GM18868 (cell line): ENCODE data around the gene CACNG4.
"Not testable (repeated sequence)": the region's sequence is repeated elsewhere in the genome, so short reads cannot be mapped to it uniquely, and the experiment has no call there.

Experiments
- ATAC-seq: cut with Tn5 transposase; IDR thresholded peaks from one replicate; pipeline ENCODE4 v1.9.1; 2021; ENCODE audit warnings: mild to moderate bottlenecking, moderate library complexity; ENCODE audit not compliant: unreplicated experiment

The CACNG4 gene

GRCh38 chr17:67040652-67041051, 76.1 kb downstream of the CACNG4 start:
- no peak for ATAC-seq

- ATAC-seq = not testable (repeated sequence)
Measured at GRCh38 chr17:67041119-67041518, 76.6 kb downstream of the CACNG4 start.

DNA sequence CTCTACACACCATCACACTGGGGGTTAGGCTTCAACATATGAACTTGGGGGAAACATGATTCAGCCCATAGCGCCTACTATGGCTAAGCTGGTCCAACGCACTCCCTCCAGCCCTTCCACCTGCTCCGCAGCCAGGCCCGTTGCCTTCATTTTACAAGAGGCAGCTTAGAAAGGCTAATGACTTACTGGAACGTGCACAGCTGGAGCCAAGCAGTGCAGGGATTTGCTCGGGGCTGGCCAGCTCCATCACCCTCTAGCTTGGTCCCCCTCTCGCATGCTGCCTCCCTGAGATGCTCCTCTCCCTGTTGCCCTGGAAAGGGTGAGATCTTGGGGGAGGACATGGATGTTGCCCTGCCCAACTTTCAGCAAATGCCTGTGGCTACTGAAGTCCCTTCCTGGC, 77.0 kb downstream of the CACNG4 start:
- no peak for ATAC-seq

DNA sequence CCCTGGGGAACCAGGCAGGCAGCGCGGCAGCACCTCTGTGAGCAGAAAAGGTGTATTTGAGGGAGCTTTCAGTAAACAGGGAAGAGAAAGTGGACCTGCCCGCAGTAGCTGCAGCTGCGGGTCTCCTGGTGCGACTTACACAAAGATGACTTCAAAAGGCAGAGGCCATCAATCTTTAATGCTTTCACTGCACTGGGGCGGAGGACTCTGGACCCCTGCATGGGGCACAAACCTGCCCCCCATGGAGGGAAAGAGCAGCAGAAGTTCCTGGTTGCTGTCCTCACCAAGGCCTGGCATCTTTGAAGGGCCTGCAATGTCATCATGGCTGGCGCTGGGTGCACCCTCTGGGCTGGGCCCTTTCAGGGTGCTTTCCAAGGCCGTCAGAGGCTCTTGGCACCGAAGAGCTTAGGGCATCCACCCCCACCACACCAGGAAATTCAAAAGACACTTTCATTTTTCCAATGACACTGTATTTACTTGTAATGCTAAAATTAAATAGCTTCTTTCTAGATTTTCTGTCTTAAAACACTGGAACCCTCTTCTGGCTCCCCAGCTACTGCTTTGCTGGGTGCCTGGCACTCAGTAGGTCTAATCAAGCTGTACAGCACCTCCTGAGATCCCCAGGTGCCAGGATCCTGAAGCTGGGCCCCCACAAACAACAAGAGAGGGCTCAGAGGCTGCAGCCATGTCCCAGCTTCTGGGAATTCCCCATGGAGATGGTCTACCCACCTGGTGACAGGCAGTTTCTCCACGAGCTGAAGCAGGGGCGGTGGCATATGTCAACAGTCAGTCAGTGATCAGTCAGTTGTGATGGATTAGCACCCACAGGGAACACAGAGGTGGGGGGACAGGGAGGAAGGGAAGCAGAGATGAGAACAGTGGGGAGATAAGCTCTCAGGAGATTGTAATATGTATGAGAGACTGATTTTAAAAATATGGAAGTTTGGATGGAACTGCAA, 77.7 kb downstream of the CACNG4 start:
- ATAC-seq = no peak

DNA sequence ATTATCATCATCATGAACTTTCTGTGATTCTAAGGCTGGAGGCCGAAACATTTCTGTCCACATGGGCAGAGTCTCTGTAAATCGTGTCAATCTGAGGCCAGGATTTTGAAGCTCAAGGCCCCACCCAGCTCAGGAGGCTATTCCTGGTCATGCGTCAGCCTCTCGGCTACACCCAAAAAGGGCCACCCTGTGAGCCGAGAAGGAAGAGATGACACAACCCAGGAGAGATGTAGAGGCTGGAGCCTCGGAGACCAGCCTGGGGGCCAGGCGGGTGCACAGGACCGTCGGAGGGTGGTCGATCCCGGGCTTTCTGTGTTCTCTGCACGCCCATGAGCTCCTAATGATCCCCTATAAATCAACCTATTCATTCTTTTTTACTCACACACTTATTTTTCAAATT, 78.8 kb downstream of the CACNG4 start:
- ATAC-seq = no peak

- no peak for ATAC-seq
Measured at GRCh38 chr17:67044016-67044772, 79.7 kb downstream of the CACNG4 start, which contains the start of gene CACNG1. CACNG1 (plus strand) TSS chr17:67044554; CDS start chr17:67044661, 107 bp downstream.

- ATAC-seq = no peak
Measured at GRCh38 chr17:67044940-67045339, 80.4 kb downstream of the CACNG4 start.

DNA sequence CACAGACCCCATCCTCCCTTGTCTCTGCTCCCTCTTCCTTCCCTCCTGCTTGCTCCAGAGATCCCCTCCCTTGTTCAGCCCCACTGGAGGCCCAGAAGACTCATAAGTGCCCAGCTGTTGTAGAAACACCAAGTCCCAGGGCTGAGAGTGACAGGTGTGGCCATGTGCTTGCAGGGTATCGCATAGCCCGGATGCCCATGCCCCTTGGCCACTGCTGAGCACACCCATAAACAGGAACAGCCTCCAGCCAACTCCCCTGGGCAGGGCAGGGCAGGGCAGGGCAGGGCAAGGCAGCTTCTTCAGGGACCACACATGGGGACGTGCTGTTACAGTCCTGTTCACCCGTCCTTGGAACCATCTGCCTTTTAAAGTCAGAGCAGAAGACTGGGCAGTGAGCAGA, 81.9 kb downstream of the CACNG4 start:
- ATAC-seq = no peak

- no peak for ATAC-seq
Measured at GRCh38 chr17:67047382-67047781, 82.9 kb downstream of the CACNG4 start.

GRCh38 chr17:67049025-67049739, 84.7 kb downstream of the CACNG4 start:
- no peak for ATAC-seq

GRCh38 chr17:67050066-67050465, 85.6 kb downstream of the CACNG4 start:
- ATAC-seq = no peak

DNA sequence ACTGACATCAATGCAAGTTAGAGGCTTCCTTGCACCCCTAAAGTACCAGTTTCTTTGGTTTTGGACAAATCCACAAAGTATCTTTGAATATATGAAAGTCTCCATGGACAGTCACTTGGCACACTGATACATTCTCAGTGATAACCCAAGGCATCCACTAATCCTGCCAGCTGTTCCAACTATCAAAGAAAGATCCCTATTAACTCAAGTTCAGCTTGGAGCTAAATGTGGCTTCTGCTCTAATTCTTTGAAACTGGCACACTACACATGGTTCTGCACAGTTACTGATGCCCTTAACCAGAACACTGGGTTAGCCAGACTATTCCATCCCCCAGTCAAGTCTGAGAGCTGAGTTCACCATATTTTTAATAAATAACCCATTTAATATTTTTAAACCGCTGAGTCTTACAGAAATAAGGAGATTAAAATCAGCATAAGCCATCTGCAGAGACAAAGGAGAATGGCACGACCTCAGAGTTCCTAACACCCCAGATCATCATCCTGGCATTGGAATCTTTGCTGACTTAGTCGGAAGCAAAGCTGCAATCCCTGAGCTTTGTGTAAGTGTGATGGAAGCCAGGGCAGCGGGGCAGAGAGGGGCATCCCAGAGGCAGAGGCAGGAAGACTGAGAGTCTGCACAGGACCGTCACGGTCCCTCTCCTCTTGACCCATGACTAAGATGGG, 86.1 kb downstream of the CACNG4 start:
- ATAC-seq = no peak

DNA sequence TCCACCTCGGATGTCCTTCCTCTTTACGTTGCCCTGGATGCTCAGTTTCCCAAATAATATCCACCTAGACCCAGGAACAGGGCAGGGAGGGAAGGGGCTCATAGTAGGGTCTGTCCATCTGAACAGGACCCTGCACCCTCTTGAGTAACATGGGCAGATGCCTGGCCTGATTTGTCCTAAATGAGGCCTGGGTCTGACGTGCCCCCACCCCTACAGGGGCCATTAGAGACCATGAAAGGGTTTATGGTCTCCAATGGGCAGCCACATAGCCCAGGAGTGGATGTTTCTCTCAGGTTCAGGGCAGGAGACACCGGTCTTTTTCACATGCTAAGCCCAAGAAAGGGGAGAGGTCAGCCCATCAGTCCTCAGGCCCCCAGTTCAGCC, 86.6 kb downstream of the CACNG4 start:
- ATAC-seq = no peak

- no peak for ATAC-seq
Measured at GRCh38 chr17:67051837-67052236, 87.3 kb downstream of the CACNG4 start.

DNA sequence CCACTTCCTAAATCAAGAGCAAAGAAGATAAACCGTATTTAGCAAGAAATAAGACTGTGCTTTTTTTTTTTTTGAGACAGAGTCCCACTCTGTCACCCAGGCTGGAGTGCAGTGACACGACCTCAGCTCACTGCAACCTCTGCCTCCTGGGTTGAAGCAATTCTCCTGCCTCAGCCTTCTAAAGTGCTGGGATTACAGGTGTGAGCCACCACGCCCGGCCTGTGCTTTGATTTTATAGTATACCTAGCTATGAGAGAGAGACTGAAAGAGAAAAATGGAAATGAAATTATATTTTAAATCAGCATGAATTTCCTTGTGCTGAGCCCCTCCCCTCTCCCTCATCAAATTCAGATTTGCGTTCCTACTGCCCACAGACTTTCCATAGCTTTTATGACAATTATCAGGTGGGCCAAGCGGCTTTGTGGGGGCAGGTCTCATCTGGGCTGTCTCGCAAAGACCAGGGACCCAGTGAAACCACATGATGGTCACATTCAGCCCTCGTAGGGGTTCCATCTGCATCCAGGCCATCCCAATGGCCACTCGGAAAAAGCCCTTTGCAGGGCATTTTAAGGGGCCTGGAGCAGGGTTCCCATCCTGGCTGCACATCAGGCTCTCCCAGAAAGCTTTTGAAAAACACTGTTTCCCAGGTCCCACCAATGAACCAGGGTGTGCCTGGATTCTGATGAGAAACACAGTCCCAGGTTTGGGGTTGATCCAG, 88.4 kb downstream of the CACNG4 start:
- ATAC-seq = no peak

DNA sequence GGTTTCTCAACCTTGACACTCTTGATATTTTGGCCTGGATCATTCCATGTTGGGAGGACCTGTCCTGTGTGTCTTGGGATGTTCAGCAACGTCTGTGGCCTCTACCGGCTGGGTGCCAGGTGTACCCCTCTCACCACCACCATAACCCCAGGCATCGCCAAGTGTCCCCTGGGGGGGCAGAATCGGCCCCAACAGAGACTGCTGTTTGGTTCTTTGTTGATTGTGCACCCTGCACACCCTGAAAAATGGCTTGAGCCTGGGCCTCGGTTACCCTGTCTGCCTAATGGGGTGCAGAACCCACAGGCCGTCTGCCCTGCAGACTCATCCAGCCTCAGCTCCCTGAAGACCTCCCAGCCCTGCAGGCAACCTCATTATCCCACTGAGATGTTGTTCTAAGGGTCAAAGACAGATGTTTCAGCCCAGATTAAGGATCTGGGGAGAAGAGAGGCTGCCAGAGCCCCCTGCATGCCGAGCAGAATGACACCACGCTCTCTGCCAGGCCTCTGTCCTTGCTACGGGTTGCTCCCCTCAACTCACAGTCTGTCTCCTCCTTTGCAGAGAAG, 89.0 kb downstream of the CACNG4 start:
- no peak for ATAC-seq

GRCh38 chr17:67054011-67054591, 89.6 kb downstream of the CACNG4 start:
- no peak for ATAC-seq

- ATAC-seq = no peak
Measured at GRCh38 chr17:67054608-67055007, 90.1 kb downstream of the CACNG4 start.

GRCh38 chr17:67055041-67055443, 90.5 kb downstream of the CACNG4 start:
- no peak for ATAC-seq
